HCT116 (cell line): Measurements from ENCODE around the gene SLAMF6. TPM values are rescaled to one million over a fixed set of nuclear protein-coding genes. Genes with fewer than 3 reads are reported as not detected.

Source experiments
- ATAC-seq: fragments of 200-7000 bp; cut with Tn5 transposase; 2 replicates; pipeline ENCODE4 v1.9.1; 2020; ENCODE audit warnings: mild to moderate bottlenecking, moderate library complexity
- BruUV-seq: library from RNA; stranded (reverse); fragments of 400-500 nt; replicated peaks from 2 replicates; lab custom pipeline; 2021; lab: Mats Ljungman, UMichigan
- CTCF ChIA-PET: fragments of 300-600 bp; sonication (Branson Sonifier 250); formaldehyde crosslinking; loops from one replicate; lab custom pipeline; 2021; ENCODE audit warnings: antibody characterized with exemption; lab: Charles Lee
- POLR2A ChIA-PET: fragments of 300-600, 350-600 bp; sonication (Branson Sonifier 250); formaldehyde crosslinking; loops from one replicate; lab custom pipeline; 2021; ENCODE audit warnings: antibody characterized with exemption; lab: Charles Lee
- RAD21 ChIA-PET, 2 experiments: fragments of 300-600 bp; sonication (Branson Sonifier 250); formaldehyde crosslinking; loops; one replicate each; lab custom pipeline; 2023; ENCODE audit warnings: low total read pairs in 2 of 2; ENCODE audit not compliant: uncharacterized antibody in 2 of 2, unreplicated experiment in 2 of 2, low non-redundant PET in 1 of 2; lab: Charles Lee
- DNase-seq: peaks from one replicate; pipeline ENCODE4 v3.0.0-alpha.2; 2010; ENCODE audit warnings: low read depth, low spot score
- H2AFZ ChIP-seq: fragments of 200-600 bp; shearing (Covaris generic), sonication (generic); 2 replicates; pipeline ENCODE4 v1.6.1; 2017; ENCODE audit warnings: low read depth, mixed run types, mixed read lengths, antibody characterized with exemption, low read length; ENCODE audit not compliant: poor library complexity, severe bottlenecking
- H3K27ac ChIP-seq: 2 replicates; pipeline ENCODE4 v1.5.1; 2012; ENCODE audit warnings: low read depth, low read length
- H3K27me3 ChIP-seq: fragments of 200-600 bp; sonication (generic); 2 replicates; pipeline ENCODE4 v1.6.1; 2016; ENCODE audit warnings: mixed run types, low read length, mixed read lengths; ENCODE audit not compliant: insufficient read depth
- H3K36me3 ChIP-seq, 2 experiments: fragments of 200-500 bp in 1 of 2; fragments of 200-600 bp in 1 of 2; sonication (Bioruptor generic) in 1 of 2; sonication (generic) in 1 of 2; 2 replicates each; pipeline versions ENCODE4 v1.5.1 to v1.6.1; 2014 to 2016; ENCODE audit warnings: low read length in 2 of 2, inconsistent platforms in 1 of 2, mixed read lengths in 1 of 2, mixed run types in 1 of 2; ENCODE audit not compliant: insufficient read depth in 2 of 2, control insufficient read depth in 1 of 2
- H3K4me1 ChIP-seq, 2 experiments: fragments of 200-600 bp in 1 of 2; sonication (generic) in 1 of 2; 2 replicates each; pipeline versions ENCODE4 v1.5.1 to v1.6.1; 2012 to 2017; ENCODE audit warnings: low read length in 2 of 2, inconsistent platforms in 1 of 2, mild to moderate bottlenecking in 1 of 2, mixed read lengths in 1 of 2, mixed run types in 1 of 2, moderate library complexity in 1 of 2; ENCODE audit not compliant: insufficient read depth in 2 of 2, control insufficient read depth in 1 of 2
- H3K4me2 ChIP-seq: fragments of 200-600 bp; sonication (generic); 2 replicates; pipeline ENCODE4 v1.6.1; 2017; ENCODE audit warnings: mixed run types, low read length, mixed read lengths
- H3K4me3 ChIP-seq, 2 experiments: fragments of 200-600 bp in 1 of 2; sonication (generic) in 1 of 2; replicated peaks in 1 of 2; 2 replicates each; pipeline ENCODE4 v1.5.1; 2011 to 2016; ENCODE audit warnings: low read length in 2 of 2, control low read depth in 1 of 2, low read depth in 1 of 2, mild to moderate bottlenecking in 1 of 2, mixed read lengths in 1 of 2, mixed run types in 1 of 2
- H3K79me2 ChIP-seq: fragments of 200-600 bp; sonication (generic); 2 replicates; pipeline ENCODE4 v1.6.1; 2017; ENCODE audit warnings: mild to moderate bottlenecking, mixed run types, low read length, moderate library complexity, mixed read lengths; ENCODE audit not compliant: insufficient read depth
- H3K9ac ChIP-seq: fragments of 200-600 bp; sonication (generic); 2 replicates; pipeline ENCODE4 v1.6.1; 2016; ENCODE audit warnings: low read length, mixed read lengths
- H3K9me2 ChIP-seq: fragments of 200-600 bp; sonication (generic), shearing (Covaris generic); 2 replicates; pipeline ENCODE4 v1.6.1; 2017; ENCODE audit warnings: mixed run types, mild to moderate bottlenecking, moderate library complexity; ENCODE audit not compliant: insufficient read depth
- H3K9me3 ChIP-seq, 2 experiments: fragments of 200-500 bp in 1 of 2; fragments of 200-600 bp in 1 of 2; sonication (Bioruptor generic) in 1 of 2; sonication (generic) in 1 of 2; 2 replicates each; pipeline ENCODE4 v1.6.1; 2014 to 2017; ENCODE audit warnings: low read length in 2 of 2, mixed read lengths in 2 of 2, inconsistent platforms in 1 of 2, low read depth in 1 of 2, mild to moderate bottlenecking in 1 of 2, mixed run types in 1 of 2, moderate library complexity in 1 of 2; ENCODE audit not compliant: control insufficient read depth in 1 of 2, insufficient read depth in 1 of 2
- H4K20me1 ChIP-seq: fragments of 200-600 bp; sonication (generic), shearing (Covaris generic); 2 replicates; pipeline ENCODE4 v1.6.1; 2017; ENCODE audit warnings: mixed run types, mild to moderate bottlenecking, moderate library complexity; ENCODE audit not compliant: insufficient read depth
- CBX3 ChIP-seq: IDR thresholded peaks from 2 replicates; pipeline ENCODE4 v1.6.1; 2012; ENCODE audit warnings: low read depth
- EZH2phosphoT487 ChIP-seq: fragments of 200-600 bp; IDR thresholded peaks from 2 replicates; pipeline ENCODE4 v1.6.1; 2018; ENCODE audit warnings: antibody characterized with exemption, borderline replicate concordance
- MAX ChIP-seq: IDR thresholded peaks from 2 replicates; pipeline ENCODE4 v1.6.1; 2012
- POLR2A ChIP-seq: IDR thresholded peaks from 2 replicates; pipeline ENCODE4 v1.7.0; 2011; ENCODE audit warnings: borderline replicate concordance; ENCODE audit not compliant: insufficient read depth, insufficient read length; ENCODE audit errors: extremely low read depth
- POLR2AphosphoS5 ChIP-seq: IDR thresholded peaks from 2 replicates; pipeline ENCODE4 v1.6.1; 2011; ENCODE audit warnings: mild to moderate bottlenecking, low read depth, low read length, moderate library complexity
- RAD21 ChIP-seq: IDR thresholded peaks from 2 replicates; pipeline ENCODE4 v1.6.1; 2012; ENCODE audit warnings: low read depth, mild to moderate bottlenecking
- SP1 ChIP-seq: IDR thresholded peaks from 2 replicates; pipeline ENCODE4 v1.6.1; 2012; ENCODE audit warnings: low read depth
- TCF7L2 ChIP-seq: IDR thresholded peaks from 2 replicates; pipeline ENCODE4 v1.7.0; 2011; ENCODE audit warnings: borderline replicate concordance, inconsistent platforms; ENCODE audit not compliant: insufficient read depth, insufficient read length; ENCODE audit errors: extremely low read depth
- YY1 ChIP-seq: IDR thresholded peaks from 2 replicates; pipeline ENCODE4 v1.6.1; 2011; ENCODE audit warnings: low read length, low read depth, moderate library complexity, mild to moderate bottlenecking; ENCODE audit not compliant: insufficient replicate concordance; ENCODE audit errors: extremely low read depth
- ZBTB33 ChIP-seq: IDR thresholded peaks from 2 replicates; pipeline ENCODE4 v1.6.1; 2011; ENCODE audit warnings: mild to moderate bottlenecking, low read length, moderate library complexity; ENCODE audit not compliant: insufficient replicate concordance; ENCODE audit errors: extremely low read depth
- intact Hi-C: fragments of 100-400 bp; cut with micrococcal nuclease; formaldehyde crosslinking; loops from 2 replicates; pipeline ENCODE4 v1.10.0; 2022
- total RNA-seq: library from RNA; stranded (reverse); gene quantifications from one replicate; pipeline ENCODE4 v1.2.1, GENCODE V29; 2021; ENCODE audit not compliant: unreplicated experiment

SLAMF6 gene
- total RNA-seq, 1 experiment from 2014 or later, result not detected

- TF ChIP-seq SP1 (no peak), POLR2AphosphoS5 (no peak), ZBTB33 (no peak), EZH2phosphoT487 (no peak), YY1 (no peak), RAD21 (no peak), CBX3 (no peak), POLR2A (no peak), TCF7L2 (no peak), MAX (no peak)
- TF ChIP-seq, all 23 proteins: peak for 0
- ChIA-PET POLR2A (no interaction called here), CTCF (interaction anchor here (1.5 kb wide), 1 partner anchor 10 kb away, joined by 5 read pairs; no protein-coding TSS in a partner anchor), RAD21 (no interaction called here)
- BruUV-seq, result no TSS peak
- H3K27ac ChIP-seq, result no peak overlapping the region
- no peaks in the 10 kb centered on the region for H3K4me1 ChIP-seq
- H3K4me3 ChIP-seq, result no peak overlapping the region
- no peak overlapping the region for H3K9ac ChIP-seq
- no peak overlapping the region for H2AFZ ChIP-seq
- no peaks in the 10 kb centered on the region for H4K20me1 ChIP-seq
- no peaks in the 10 kb centered on the region for H3K36me3 ChIP-seq
- H3K9me3 ChIP-seq, result no peaks in the 10 kb centered on the region
- no peaks in the 10 kb centered on the region for H3K79me2 ChIP-seq
- intact Hi-C loops, result no loop called here
- no peak overlapping the region for H3K4me2 ChIP-seq
- no peaks in the 10 kb centered on the region; the same call in 1 of the 2 replicates for H3K27me3 ChIP-seq
- no peak for DNase-seq
- no peaks in the 10 kb centered on the region for H3K9me2 ChIP-seq
- no peak for ATAC-seq
Measured at GRCh38 chr1:160474392-160475242, 48.4 kb downstream of the SLAMF6 start.
